HG03103 (cell line): ENCODE results near the gene P2RX4.
"Not testable (repeated sequence)": the region's sequence is repeated elsewhere in the genome, so short reads cannot be mapped to it uniquely, and the experiment has no call there.

Experiments used
- ATAC-seq: cut with Tn5 transposase; IDR thresholded peaks from one replicate; pipeline ENCODE4 v1.9.1; 2021; ENCODE audit warnings: low read depth; ENCODE audit not compliant: unreplicated experiment

Gene P2RX4

GRCh38 chr12:121239351-121240061 is 29.6 kb downstream of the P2RX4 start:
- ATAC-seq: no peak

GRCh38 chr12:121240062-121240420 is 30.1 kb downstream of the P2RX4 start:
- ATAC-seq: no peak

GRCh38 chr12:121240484-121241101 is 30.7 kb downstream of the P2RX4 start:
- no peak for ATAC-seq

DNA sequence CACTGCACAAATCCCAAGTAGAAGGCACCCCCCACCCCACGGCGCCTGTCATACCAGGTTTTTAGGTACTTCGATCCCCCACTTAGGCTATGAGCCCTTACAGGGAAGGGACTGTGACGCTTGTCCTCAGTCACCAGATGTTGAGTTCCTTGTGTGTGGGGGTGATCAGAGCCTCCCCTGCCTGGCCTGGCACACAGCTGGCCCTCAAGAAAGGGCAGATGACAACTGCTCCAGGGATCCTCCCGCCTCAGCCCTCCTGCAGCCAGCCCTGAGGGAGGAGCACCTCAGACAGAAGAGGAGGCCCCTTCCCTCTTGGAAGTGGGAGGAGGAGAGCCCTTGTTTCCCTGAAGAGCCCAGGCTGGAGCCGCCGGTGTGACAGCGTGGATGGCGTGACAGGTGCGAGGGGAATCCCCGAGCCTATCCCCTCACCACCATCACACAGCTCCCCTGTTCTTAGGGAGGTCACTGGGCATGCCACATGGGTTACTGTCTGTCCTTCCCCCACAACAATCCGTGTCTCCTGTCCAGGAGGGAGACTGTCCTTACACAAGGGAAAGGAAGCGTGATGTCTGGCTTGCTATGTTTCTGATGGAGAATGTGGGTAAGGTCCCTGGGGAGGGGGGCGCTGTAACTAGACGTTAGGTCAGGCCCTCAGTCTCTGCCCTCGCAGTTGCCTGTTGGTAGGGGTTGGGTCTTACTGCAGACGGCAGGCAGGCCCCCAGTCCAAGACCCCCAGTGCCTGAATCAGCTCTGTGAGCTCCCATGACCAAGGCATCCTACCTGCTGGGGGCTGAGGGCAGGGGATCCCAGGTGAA is 31.4 kb downstream of the P2RX4 start:
- no peak for ATAC-seq

GRCh38 chr12:121245031-121245430 is 35.1 kb downstream of the P2RX4 start:
- ATAC-seq: no peak

- no peak for ATAC-seq
Measured at GRCh38 chr12:121245951-121246350, 36.0 kb downstream of the P2RX4 start.

DNA sequence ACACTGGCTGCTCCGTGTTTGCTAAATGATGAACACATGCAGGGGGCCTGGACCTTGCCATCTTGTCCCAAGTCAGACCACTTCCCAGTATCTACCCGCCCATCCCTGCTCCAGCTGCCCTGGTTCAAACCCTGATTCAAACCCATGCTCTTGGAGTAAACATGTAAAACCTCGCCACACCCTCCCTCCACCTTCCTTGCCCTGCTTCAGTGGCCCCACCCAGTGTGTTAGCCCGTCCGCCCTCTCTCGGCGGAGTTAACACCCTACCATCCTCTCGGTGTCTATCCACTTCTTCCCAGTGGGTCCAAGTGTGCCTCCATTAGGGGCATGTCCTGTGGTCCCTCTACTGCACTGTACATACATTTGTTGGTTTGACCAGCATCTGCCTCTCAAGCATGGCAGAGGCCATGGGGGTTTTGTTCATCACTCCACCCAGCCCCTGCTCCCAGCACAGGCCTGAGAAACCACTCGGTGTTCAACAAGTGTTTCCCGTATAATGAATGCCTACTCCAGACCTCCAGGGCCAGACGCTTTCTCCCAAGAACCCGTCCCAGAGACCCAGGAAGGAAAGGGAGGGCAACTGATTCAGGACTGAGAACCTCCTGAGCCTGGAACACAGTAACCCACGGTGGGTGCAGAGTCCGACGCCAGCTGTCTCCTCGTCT is 37.1 kb downstream of the P2RX4 start:
- ATAC-seq: no peak

GRCh38 chr12:121248622-121249021 is 38.7 kb downstream of the P2RX4 start:
- peak; percentile 66 for ATAC-seq

DNA sequence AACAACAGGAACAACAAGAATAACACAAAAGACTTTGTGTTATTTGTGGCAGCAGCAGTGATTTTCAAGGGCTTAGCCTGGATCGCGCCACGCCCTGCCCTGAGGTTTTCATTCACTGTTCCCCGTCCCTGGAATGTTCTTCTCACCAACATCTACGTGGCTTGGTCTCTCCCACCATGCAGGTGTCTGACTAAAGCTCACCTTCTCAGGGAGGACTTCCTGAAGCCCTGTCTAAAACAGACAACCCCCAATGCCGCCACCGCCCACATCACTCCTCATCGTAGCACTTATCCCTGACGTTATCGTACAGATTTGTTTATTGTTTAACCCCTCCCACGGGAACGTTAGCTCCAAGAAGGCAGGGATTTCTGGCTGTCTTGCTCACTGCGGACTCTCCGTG is 40.4 kb downstream of the P2RX4 start:
- no peak for ATAC-seq

GRCh38 chr12:121251838-121252237 is 41.9 kb downstream of the P2RX4 start:
- ATAC-seq: no peak

GRCh38 chr12:121252712-121253345 is 42.9 kb downstream of the P2RX4 start:
- no peak for ATAC-seq

DNA sequence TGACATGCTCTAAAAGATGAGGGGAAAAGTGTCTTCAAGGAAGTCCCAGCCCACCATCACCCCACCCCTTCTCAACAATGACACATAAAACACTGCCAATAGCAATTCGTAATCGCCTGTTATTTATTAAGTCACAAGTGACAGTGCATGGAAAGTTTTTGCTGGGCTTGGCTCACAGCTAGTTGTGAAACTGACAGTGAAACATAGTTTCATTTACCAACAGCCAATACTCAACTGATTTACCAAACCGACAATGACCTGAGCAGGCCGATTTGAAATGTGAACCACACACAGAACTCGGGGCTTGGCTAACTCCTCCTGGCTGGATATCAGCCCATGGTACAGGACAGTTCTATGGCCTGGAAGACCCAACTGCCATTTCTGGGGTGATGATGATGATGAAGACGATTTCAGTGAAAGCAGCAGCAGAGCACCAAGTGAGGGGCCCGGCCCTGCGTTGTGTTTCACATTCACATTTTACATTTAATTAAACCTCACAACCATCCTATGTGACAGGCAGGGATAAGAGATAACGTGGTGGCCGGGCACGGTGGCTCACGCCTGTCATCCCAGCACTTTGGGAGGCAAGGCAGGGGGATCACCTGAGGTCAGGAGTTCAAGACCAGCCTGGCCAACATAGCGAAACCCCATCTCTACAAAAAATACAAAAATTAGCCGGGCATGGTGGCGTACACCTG is 43.9 kb downstream of the P2RX4 start:
- ATAC-seq: no peak

- no peak for ATAC-seq
Measured at GRCh38 chr12:121255433-121255832, 45.5 kb downstream of the P2RX4 start.

DNA sequence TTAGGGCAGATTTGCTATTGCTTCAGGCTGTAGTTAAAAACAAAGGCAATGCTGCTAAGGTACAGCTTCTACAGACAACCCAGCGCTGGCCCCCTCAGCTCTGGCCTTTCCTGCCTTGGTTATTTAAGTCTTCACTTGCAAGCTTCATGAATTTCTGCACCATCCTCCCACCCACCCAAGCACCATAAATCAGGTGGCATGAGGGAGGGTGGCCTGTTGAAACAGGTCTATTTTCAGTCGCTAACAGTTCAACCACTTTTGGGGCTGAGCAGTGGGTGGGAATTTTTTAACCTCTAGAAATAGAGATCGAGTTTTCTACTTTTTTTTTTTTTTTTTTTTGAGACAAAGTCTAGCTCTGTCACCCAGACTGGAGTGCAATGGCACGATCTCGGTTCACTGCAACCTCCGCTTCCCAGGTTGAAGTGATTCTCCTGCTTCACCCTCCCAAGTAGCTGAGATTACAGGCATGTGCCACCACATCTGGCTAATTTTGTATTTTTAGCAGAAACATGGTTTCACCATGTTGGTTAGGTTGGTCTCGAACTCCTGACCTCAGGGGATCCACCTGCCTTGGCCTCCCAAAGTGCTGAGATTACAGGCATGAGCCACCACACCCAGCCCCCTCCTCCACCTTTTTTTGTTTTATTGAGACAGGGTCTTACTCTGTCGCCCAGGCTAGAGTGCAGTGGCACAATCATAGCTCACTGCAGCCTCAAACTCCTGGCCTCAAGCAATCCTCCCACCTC is 47.9 kb downstream of the P2RX4 start:
- not testable (repeated sequence) for ATAC-seq

- ATAC-seq: no peak
Measured at GRCh38 chr12:121259074-121259473, 49.1 kb downstream of the P2RX4 start.

DNA sequence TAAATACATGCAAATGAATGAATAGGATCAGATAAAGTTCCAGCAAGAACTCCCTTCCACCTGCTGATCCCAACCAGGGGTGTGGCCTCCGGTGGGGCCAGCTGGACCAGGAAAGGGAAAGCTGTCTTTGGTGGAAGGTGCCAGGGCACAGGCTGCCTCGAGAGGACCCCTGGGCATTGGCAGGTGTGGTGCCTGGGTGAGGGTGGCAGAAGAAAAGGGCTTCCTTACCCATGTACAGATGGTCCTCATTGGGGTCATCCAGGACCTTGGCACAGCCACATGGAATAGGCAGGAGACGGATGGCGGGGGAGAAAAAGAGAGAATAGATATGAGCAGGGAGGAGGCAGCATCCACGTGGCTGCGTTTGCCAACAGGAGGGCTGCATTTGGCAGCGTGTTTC is 50.2 kb downstream of the P2RX4 start:
- no peak for ATAC-seq

GRCh38 chr12:121261398-121261797 is 51.5 kb downstream of the P2RX4 start:
- no peak for ATAC-seq

DNA sequence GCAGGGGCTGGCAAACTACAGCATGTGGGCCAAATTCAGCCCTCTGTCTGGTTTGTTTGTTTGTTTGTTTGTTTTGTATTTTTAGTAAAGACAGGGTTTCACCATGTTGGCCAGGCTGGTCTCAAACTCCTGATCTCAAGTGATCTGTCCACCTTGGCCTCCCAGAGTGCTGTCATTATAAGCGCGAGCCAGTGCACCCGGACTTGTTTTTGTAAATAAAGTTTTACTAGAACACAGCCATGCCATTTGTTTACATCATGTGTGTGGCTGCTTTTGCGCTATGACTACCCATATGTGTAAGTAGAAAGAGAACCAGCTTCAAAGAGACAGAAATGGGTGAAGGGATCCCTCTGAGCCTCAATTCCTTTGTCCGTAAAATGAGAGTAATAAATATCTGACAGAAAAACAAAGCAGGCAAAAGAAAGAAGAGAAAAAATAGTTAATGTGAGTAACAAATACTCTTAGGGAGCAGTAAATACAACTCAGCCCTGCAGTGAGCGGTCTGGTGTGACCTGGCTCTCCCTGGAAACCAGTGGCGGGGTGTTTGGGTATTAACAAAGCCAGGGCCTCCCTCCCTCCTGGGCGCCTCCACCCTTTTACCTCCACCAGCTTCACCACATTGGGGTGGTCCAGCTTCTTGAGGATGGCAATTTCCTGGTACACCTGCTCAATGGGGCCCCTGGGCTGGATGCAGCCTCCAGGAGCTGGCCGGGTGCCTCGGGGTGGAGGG is 53.4 kb downstream of the P2RX4 start:
- no peak for ATAC-seq

DNA sequence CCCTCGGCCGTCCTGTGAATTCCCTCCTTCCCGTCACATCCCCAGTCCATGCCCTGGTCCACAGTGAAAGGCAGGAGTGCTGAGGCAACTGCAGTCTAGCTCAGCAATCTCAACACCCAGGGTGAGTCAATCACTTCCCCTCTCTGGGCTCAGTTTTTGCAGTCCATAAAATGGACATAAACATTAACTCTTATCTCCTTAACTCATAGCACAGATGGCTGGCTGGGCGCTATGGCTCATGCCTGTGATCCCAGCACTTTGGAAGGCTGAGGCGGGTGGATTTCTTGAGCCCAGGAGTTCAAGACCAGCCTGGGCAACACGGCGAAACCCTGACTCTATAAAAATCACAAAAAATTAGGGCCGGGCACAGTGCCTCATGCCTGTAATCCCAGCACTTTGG is 54.2 kb downstream of the P2RX4 start:
- no peak for ATAC-seq
